Neuronal stem cell (in vitro differentiated cells): ENCODE measurements around the gene GSTP1.

Source experiments
- DNase-seq: peaks from one replicate; pipeline ENCODE4 v3.0.0-alpha.2; 2013; ENCODE audit warnings: low spot score
- H2AFZ ChIP-seq: one replicate; pipeline ENCODE4 v1.6.1; 2013; ENCODE audit warnings: mild to moderate bottlenecking, low read length, inconsistent platforms
- H2AK5ac ChIP-seq: 2 replicates; pipeline ENCODE4 v1.6.1; 2013; ENCODE audit warnings: low read depth, mild to moderate bottlenecking, inconsistent platforms, low read length, moderate library complexity, mixed read lengths
- H2BK120ac ChIP-seq: 2 replicates; pipeline ENCODE4 v1.6.1; 2013; ENCODE audit warnings: low read depth, mild to moderate bottlenecking, inconsistent platforms, low read length, moderate library complexity, mixed read lengths
- H2BK12ac ChIP-seq: one replicate; pipeline ENCODE4 v1.6.1; 2013; ENCODE audit warnings: low read length, inconsistent platforms
- H2BK15ac ChIP-seq: 2 replicates; pipeline ENCODE4 v1.6.1; 2013; ENCODE audit warnings: mild to moderate bottlenecking, low read length, inconsistent platforms, mixed read lengths
- H2BK5ac ChIP-seq: one replicate; pipeline ENCODE4 v1.6.1; 2013; ENCODE audit warnings: inconsistent platforms, mild to moderate bottlenecking, low read length, moderate library complexity
- H3K14ac ChIP-seq: one replicate; pipeline ENCODE4 v1.6.1; 2013; ENCODE audit warnings: low read length, inconsistent platforms
- H3K18ac ChIP-seq: 2 replicates; pipeline ENCODE4 v1.6.1; 2013; ENCODE audit warnings: low read length, inconsistent platforms
- H3K23ac ChIP-seq: 2 replicates; pipeline ENCODE4 v1.6.1; 2013; ENCODE audit warnings: low read depth, mild to moderate bottlenecking, mixed read lengths, low read length, inconsistent platforms; ENCODE audit not compliant: poor library complexity
- H3K27ac ChIP-seq: replicated peaks from 3 replicates; pipeline ENCODE4 v1.5.1; 2013; ENCODE audit warnings: low read length, inconsistent platforms
- H3K27me3 ChIP-seq, 3 experiments: 2 replicates each; pipeline ENCODE4 v1.6.1; 2013; ENCODE audit warnings: low read length in 3 of 3, mild to moderate bottlenecking in 2 of 3, inconsistent platforms in 1 of 3, low read depth in 1 of 3, mixed read lengths in 1 of 3, moderate library complexity in 1 of 3; ENCODE audit not compliant: control insufficient read depth in 3 of 3, insufficient read depth in 3 of 3
- H3K36me3 ChIP-seq, 2 donors: replicated peaks in 1 of 2; 2 replicates each; pipeline ENCODE4 v1.6.1; 2013; ENCODE audit warnings: low read length in 2 of 2; ENCODE audit not compliant: control insufficient read depth in 2 of 2, insufficient read depth in 2 of 2
- H3K4ac ChIP-seq: 2 replicates; pipeline ENCODE4 v1.6.1; 2013; ENCODE audit warnings: inconsistent platforms, mild to moderate bottlenecking, low read length, moderate library complexity
- H3K4me1 ChIP-seq, 2 donors: 1 replicate in 1 of 2; 2 replicates in 1 of 2; pipeline ENCODE4 v1.6.1; 2013; ENCODE audit warnings: low read length in 2 of 2, low read depth in 1 of 2; ENCODE audit not compliant: control insufficient read depth in 2 of 2, insufficient read depth in 1 of 2
- H3K4me2 ChIP-seq: one replicate; pipeline ENCODE4 v1.6.1; 2013; ENCODE audit warnings: mild to moderate bottlenecking, low read length, inconsistent platforms; ENCODE audit not compliant: insufficient read depth, poor library complexity, severe bottlenecking
- H3K4me3 ChIP-seq, 2 donors: 2 replicates each; pipeline ENCODE4 v1.5.1; 2013; ENCODE audit warnings: low read length in 2 of 2, mild to moderate bottlenecking in 2 of 2, inconsistent platforms in 1 of 2, moderate library complexity in 1 of 2
- H3K79me1 ChIP-seq: one replicate; pipeline ENCODE4 v1.6.1; 2013; ENCODE audit warnings: low read depth, mild to moderate bottlenecking, inconsistent platforms, low read length, moderate library complexity
- H3K9ac ChIP-seq: one replicate; pipeline ENCODE4 v1.6.1; 2013; ENCODE audit warnings: mild to moderate bottlenecking, low read depth, low read length, inconsistent platforms; ENCODE audit not compliant: poor library complexity
- H3K9me3 ChIP-seq, 2 donors: replicated peaks in 1 of 2; 2 replicates each; pipeline versions ENCODE3 to v1.6.1; 2013; ENCODE audit warnings: low read length in 2 of 2, mild to moderate bottlenecking in 2 of 2, inconsistent platforms in 1 of 2, low read depth in 1 of 2, mixed read lengths in 1 of 2, moderate library complexity in 1 of 2; ENCODE audit not compliant: control insufficient read depth in 2 of 2, insufficient read depth in 1 of 2
- H4K8ac ChIP-seq: one replicate; pipeline ENCODE4 v1.6.1; 2013; ENCODE audit warnings: low read depth, mild to moderate bottlenecking, inconsistent platforms, low read length, moderate library complexity
- H4K91ac ChIP-seq: one replicate; pipeline ENCODE4 v1.6.1; 2013; ENCODE audit warnings: low read length, low read depth, mild to moderate bottlenecking, inconsistent platforms; ENCODE audit not compliant: poor library complexity
- WGBS, 2 donors: extraction: QIAGEN DNeasy Blood & Tissue Kit; methylation state at CpG; one replicate each; pipeline ENCODE4 v1.1.7; 2013; ENCODE audit warnings: missing lambda C conversion rate in 2 of 2, mixed read lengths in 1 of 2; ENCODE audit not compliant: insufficient read length in 2 of 2, insufficient replicate concordance in 1 of 2; ENCODE audit errors: extremely low coverage in 2 of 2; 5-methylcytosine and 5-hydroxymethylcytosine counted together

The GSTP1 gene

DNA sequence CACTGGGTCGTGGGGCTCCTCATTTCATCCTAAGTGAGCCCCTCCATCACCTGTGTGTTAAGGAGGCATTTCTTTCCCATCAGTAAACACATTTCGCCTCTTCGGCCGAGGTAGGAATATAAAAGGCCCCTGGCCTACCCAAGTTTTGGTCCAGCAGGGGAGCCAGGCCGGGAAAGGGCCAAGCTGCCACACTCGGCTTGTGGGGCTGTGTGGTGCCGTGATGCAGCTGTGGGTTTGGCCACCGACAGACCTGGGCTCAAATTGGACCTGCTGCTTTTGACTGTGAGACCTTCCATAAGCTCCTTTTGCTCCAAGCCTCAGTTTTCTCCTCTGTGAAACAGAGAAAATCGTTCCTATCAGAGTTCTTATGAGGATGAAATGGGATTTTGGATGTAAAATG lies 23.9 kb downstream of the GSTP1 start:
- Histone ChIP-seq H3K14ac (no peak overlapping the region), H3K4ac (no peak overlapping the region), H3K27me3 (peaks cover 0 to 15% (median 2%) of the 10 kb centered on the region in 3 experiments), H2BK15ac (no peak overlapping the region), H2BK12ac (no peak overlapping the region), H3K4me3 (peak overlapping the region; percentile 98 to 99), H3K23ac (no peak overlapping the region), H3K18ac (no peak overlapping the region), H3K9ac (peak overlapping the region; percentile 94), H3K27ac (no peak overlapping the region), H3K4me2 (peak overlapping the region; percentile 97), H2BK5ac (no peak overlapping the region), H2BK120ac (no peak overlapping the region), H3K36me3 (peaks cover 16 to 43% of the 10 kb centered on the region in 2 donors), H3K4me1 (peaks cover 21 to 29% of the 10 kb centered on the region in 2 donors), H2AK5ac (no peak overlapping the region), H4K91ac (no peak overlapping the region), H3K79me1 (peaks cover 4% of the 10 kb centered on the region), H3K9me3 (peaks cover 2 to 4% of the 10 kb centered on the region in 2 donors), H2AFZ (peak overlapping the region; percentile 89), H4K8ac (no peak overlapping the region)
- DNase-seq: no peak
- no CpG with 5 or more reads among the region's 9 CpGs for WGBS, 2 donors

DNA sequence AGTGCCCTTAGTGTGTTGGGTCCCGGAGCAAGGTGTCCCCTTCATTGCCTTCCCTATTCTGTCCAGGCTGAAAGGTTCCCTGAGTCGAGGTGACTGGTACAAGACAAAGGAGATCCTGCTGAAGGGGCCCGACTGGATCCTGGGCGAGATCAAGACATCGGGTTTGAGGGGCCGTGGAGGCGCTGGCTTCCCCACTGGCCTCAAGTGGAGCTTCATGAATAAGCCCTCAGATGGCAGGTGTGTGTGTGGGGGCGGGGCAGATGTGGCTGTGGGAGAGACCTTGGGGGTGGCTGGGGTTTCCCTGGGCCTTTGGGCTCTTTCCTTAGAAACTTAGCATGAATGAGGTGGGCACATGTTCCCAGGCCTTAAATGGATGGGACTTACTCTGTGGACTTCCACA lies 24.9 kb downstream of the GSTP1 start:
- Histone ChIP-seq H3K4me3 (peak overlapping the region in 1 of 2 donors; percentile 33), H3K23ac (no peak overlapping the region), H3K79me1 (peaks cover 4% of the 10 kb centered on the region), H3K4me1 (peaks cover 21 to 26% of the 10 kb centered on the region in 2 donors), H2AK5ac (no peak overlapping the region), H3K4me2 (no peak overlapping the region), H3K9ac (no peak overlapping the region), H2BK5ac (no peak overlapping the region), H3K27ac (no peak overlapping the region), H2AFZ (no peak overlapping the region), H3K14ac (no peak overlapping the region), H2BK15ac (no peak overlapping the region), H3K9me3 (no peaks in the 10 kb centered on the region), H3K18ac (no peak overlapping the region), H4K8ac (no peak overlapping the region), H2BK120ac (no peak overlapping the region), H3K36me3 (peaks cover 16 to 48% of the 10 kb centered on the region in 2 donors), H3K4ac (no peak overlapping the region), H2BK12ac (no peak overlapping the region), H3K27me3 (peaks cover 0 to 15% (median 0%) of the 10 kb centered on the region in 3 experiments), H4K91ac (no peak overlapping the region)
- DNase-seq: no peak
- WGBS, 2 donors: no CpG with 5 or more reads among the region's 8 CpGs

DNA sequence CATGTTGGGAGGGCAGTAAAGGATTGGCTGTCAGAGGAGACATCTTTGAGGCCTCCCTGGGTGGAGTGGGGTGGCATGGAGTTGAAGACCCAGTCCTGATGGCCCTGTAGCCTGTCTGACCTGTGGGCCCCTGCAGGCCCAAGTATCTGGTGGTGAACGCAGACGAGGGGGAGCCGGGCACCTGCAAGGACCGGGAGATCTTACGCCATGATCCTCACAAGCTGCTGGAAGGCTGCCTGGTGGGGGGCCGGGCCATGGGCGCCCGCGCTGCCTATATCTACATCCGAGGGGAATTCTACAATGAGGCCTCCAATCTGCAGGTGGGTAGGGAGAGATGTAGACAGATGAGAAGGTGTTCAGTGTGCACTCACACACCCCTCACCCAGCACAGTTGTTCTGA lies 25.7 kb downstream of the GSTP1 start:
- Histone ChIP-seq H3K9me3 (no peaks in the 10 kb centered on the region), H3K9ac (no peak overlapping the region)
- DNase-seq: no peak

DNA sequence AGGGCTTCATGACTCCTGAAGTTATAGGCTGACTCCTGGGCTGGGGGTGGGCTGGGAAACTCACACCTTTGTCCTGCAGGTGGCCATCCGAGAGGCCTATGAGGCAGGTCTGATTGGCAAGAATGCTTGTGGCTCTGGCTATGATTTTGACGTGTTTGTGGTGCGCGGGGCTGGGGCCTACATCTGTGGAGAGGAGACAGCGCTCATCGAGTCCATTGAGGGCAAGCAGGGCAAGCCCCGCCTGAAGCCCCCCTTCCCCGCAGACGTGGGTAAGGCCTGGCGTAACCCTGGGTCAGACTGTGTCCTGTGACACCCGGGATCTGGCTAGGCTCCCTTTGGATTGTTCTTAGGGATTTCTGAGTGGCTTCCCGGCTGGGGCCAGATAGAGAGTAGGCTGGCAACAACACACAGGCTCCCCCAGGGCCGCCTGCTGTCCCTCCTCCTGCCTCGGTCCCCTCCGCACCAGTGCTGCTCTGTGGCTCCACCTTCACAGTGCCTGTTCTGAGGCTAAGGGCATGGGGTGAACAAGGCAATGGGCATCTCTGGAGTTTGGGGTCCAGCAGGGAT lies 26.8 kb downstream of the GSTP1 start:
- Histone ChIP-seq H2BK15ac (no peak overlapping the region), H4K91ac (no peak overlapping the region), H3K4ac (no peak overlapping the region), H3K4me3 (no peak overlapping the region), H3K4me2 (no peak overlapping the region), H3K14ac (no peak overlapping the region), H3K18ac (no peak overlapping the region), H2BK5ac (no peak overlapping the region), H2AFZ (no peak overlapping the region), H2AK5ac (no peak overlapping the region), H2BK12ac (no peak overlapping the region), H3K9me3 (no peaks in the 10 kb centered on the region), H3K23ac (no peak overlapping the region), H3K36me3 (peaks cover 16 to 48% of the 10 kb centered on the region in 2 donors), H3K4me1 (peaks cover 13 to 21% of the 10 kb centered on the region in 2 donors), H3K27ac (no peak overlapping the region), H4K8ac (no peak overlapping the region), H2BK120ac (no peak overlapping the region), H3K27me3 (peaks cover 0 to 2% (median 0%) of the 10 kb centered on the region in 3 experiments), H3K79me1 (peaks cover 5% of the 10 kb centered on the region), H3K9ac (no peak overlapping the region)
- no peak for DNase-seq
- no CpG with 5 or more reads among the region's 15 CpGs for WGBS, 2 donors

More for the DNA sequence above, 25.7 kb downstream of the GSTP1 start:
- H3K23ac ChIP-seq: no peak overlapping the region
- H3K18ac ChIP-seq: no peak overlapping the region
- H2BK120ac ChIP-seq: no peak overlapping the region
- H3K4me1 ChIP-seq: peaks cover 19 to 29% of the 10 kb centered on the region in 2 donors
- no peak overlapping the region for H2BK12ac ChIP-seq
- no peak overlapping the region for H3K4me3 ChIP-seq
- H3K36me3 ChIP-seq: peaks cover 16 to 48% of the 10 kb centered on the region in 2 donors
- no peak overlapping the region for H3K4me2 ChIP-seq
- no peak overlapping the region for H4K8ac ChIP-seq
- no peak overlapping the region for H3K4ac ChIP-seq
- H4K91ac ChIP-seq: no peak overlapping the region
- H3K27me3 ChIP-seq: peaks cover 0 to 13% (median 0%) of the 10 kb centered on the region in 3 experiments
- H2AK5ac ChIP-seq: no peak overlapping the region
- H2BK15ac ChIP-seq: no peak overlapping the region
- H2AFZ ChIP-seq: no peak overlapping the region
- WGBS, 2 donors: no CpG with 5 or more reads among the region's 10 CpGs
- H3K79me1 ChIP-seq: peaks cover 4% of the 10 kb centered on the region
- H3K27ac ChIP-seq: no peak overlapping the region
- no peak overlapping the region for H3K14ac ChIP-seq
- H2BK5ac ChIP-seq: no peak overlapping the region
